GM23248 (cell line): ENCODE data around the gene DNAJB12. TPM values are rescaled to one million over a fixed set of nuclear protein-coding genes. Genes with fewer than 3 reads are reported as not detected.

Experiments
- DNase-seq: peaks from one replicate; pipeline ENCODE4 v3.0.0-alpha.2; 2015
- H2AFZ ChIP-seq: fragments of 200-600 bp; sonication (generic); 2 replicates; pipeline ENCODE4 v1.6.1; 2016; ENCODE audit warnings: antibody characterized with exemption
- H3F3A ChIP-seq: fragments of 200-600 bp; sonication (generic); 2 replicates; pipeline ENCODE4 v1.6.1; 2016; ENCODE audit warnings: mild to moderate bottlenecking, antibody characterized with exemption, mixed run types; ENCODE audit not compliant: insufficient read depth
- H3K27ac ChIP-seq: fragments of 200-600 bp; sonication (generic); 2 replicates; pipeline ENCODE4 v1.5.1; 2016; ENCODE audit warnings: mild to moderate bottlenecking
- H3K27me3 ChIP-seq: fragments of 200-600 bp; sonication (generic); replicated peaks from 2 replicates; pipeline ENCODE4 v1.6.1; 2016; ENCODE audit warnings: mild to moderate bottlenecking; ENCODE audit not compliant: insufficient read depth
- H3K36me3 ChIP-seq: fragments of 200-600 bp; sonication (generic); 2 replicates; pipeline ENCODE4 v1.6.1; 2016; ENCODE audit warnings: low read depth, mild to moderate bottlenecking
- H3K4me1 ChIP-seq: fragments of 200-600 bp; sonication (generic); 2 replicates; pipeline ENCODE4 v1.6.1; 2016; ENCODE audit warnings: mild to moderate bottlenecking; ENCODE audit not compliant: insufficient read depth
- H3K4me2 ChIP-seq: fragments of 200-600 bp; sonication (generic); one replicate; pipeline ENCODE4 v1.6.1; 2016; ENCODE audit warnings: mild to moderate bottlenecking; ENCODE audit not compliant: unreplicated experiment
- H3K4me3 ChIP-seq: fragments of 200-600 bp; sonication (generic); 2 replicates; pipeline ENCODE4 v1.5.1; 2016; ENCODE audit warnings: mild to moderate bottlenecking
- H3K79me2 ChIP-seq: fragments of 200-600 bp; sonication (generic); 2 replicates; pipeline ENCODE4 v1.6.1; 2016; ENCODE audit warnings: mild to moderate bottlenecking; ENCODE audit not compliant: insufficient read depth
- H3K9ac ChIP-seq: fragments of 200-600 bp; sonication (generic); 2 replicates; pipeline ENCODE4 v1.6.1; 2016; ENCODE audit warnings: mild to moderate bottlenecking
- H3K9me2 ChIP-seq: fragments of 200-600 bp; sonication (generic); 2 replicates; pipeline ENCODE4 v1.6.1; 2016; ENCODE audit warnings: mixed run types, mild to moderate bottlenecking, moderate library complexity; ENCODE audit not compliant: insufficient read depth
- H3K9me3 ChIP-seq: fragments of 200-600 bp; sonication (generic); one replicate; pipeline ENCODE4 v1.6.1; 2017; ENCODE audit warnings: low read depth
- H4K20me1 ChIP-seq: fragments of 200-600 bp; sonication (generic); 2 replicates; pipeline ENCODE4 v1.6.0; 2016; ENCODE audit not compliant: insufficient read depth
- EZH2 ChIP-seq: fragments of 200-600 bp; sonication (generic); IDR thresholded peaks from 2 replicates; pipeline ENCODE4 v1.6.1; 2018; ENCODE audit warnings: antibody characterized with exemption, mild to moderate bottlenecking; ENCODE audit not compliant: insufficient read depth, poor library complexity, severe bottlenecking
- EZH2phosphoT487 ChIP-seq: fragments of 200-600 bp; sonication (generic); IDR thresholded peaks from 2 replicates; pipeline ENCODE4 v1.6.1; 2018; ENCODE audit warnings: antibody characterized with exemption, moderate library complexity, mild to moderate bottlenecking, low read depth; ENCODE audit not compliant: insufficient read depth
- WGBS, 2 experiments: methylation state at CpG; one replicate each; pipeline ENCODE4 v1.1.6; 2015 to 2017; ENCODE audit warnings: low lambda C conversion rate in 2 of 2, low coverage in 1 of 2; ENCODE audit errors: missing lambda C conversion rate in 2 of 2; 5-methylcytosine and 5-hydroxymethylcytosine counted together
- in situ Hi-C: fragments of 300-500 bp; cut with MboI; formaldehyde crosslinking; loops from 2 replicates; pipeline ENCODE4 v1.15.0; 2020
- polyA plus RNA-seq: library from polyadenylated mRNA; unstranded; fragments of >200 nt; fragmentation: Nextera tagmentation; extraction: Ambion mirVana; gene quantifications from 2 replicates; pipeline ENCODE4 v1.2.1, GENCODE V29; 2016
- total RNA-seq: library from RNA; depleted of rRNA; stranded (reverse); fragments of >200 nt; shearing (Covaris generic); gene quantifications from 2 replicates; pipeline ENCODE4 v1.2.3, GENCODE V29; 2014

Gene DNAJB12
- total and polyA plus RNA-seq, 2 experiments from 2014 or later, result 28.4 to 32.0 TPM

DNA sequence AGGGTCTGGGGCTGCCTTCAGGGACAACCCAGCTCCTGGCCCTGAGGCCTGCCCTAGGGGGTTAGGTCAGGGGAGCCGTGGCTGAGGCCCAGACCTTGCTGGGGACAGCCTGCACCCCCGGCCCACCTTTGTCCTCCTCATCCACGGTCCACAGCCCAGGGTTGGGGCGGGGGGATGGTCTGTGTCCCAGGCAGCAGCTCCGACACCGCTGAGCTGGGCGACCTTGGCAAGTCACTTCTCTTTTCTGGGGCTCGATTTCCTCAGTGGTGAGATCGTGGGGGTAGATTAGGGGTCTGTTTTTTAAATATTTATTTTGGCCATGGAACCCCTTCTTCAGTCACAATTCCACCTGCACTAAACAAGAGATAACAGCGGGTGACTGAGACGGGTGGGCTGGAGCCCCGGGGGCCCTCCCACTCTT, 30.9 kb downstream of the DNAJB12 start:
- no peak for DNase-seq
- no peaks in the 10 kb centered on the region for H4K20me1 ChIP-seq
- H3K9me2 ChIP-seq, result no peaks in the 10 kb centered on the region
- no peaks in the 10 kb centered on the region for H3K36me3 ChIP-seq
- no peak overlapping the region for H3K4me3 ChIP-seq
- H3K27me3 ChIP-seq, result no peaks in the 10 kb centered on the region
- 88 to 89% methylated on average over 12 of the region's 12 CpGs for WGBS, 2 experiments
- H3K79me2 ChIP-seq, result no peaks in the 10 kb centered on the region
- peaks cover 22% of the 10 kb centered on the region for H3K4me1 ChIP-seq
- no peaks in the 10 kb centered on the region for H3K9me3 ChIP-seq
- H3K9ac ChIP-seq, result no peak overlapping the region
- no peak overlapping the region for H2AFZ ChIP-seq
- TF ChIP-seq EZH2 (no peak), EZH2phosphoT487 (no peak)
- no peak overlapping the region for H3K27ac ChIP-seq
- H3K4me2 ChIP-seq, result no peak overlapping the region
- peaks cover 9% of the 10 kb centered on the region for H3F3A ChIP-seq
- in situ Hi-C loops, result no loop called here

DNA sequence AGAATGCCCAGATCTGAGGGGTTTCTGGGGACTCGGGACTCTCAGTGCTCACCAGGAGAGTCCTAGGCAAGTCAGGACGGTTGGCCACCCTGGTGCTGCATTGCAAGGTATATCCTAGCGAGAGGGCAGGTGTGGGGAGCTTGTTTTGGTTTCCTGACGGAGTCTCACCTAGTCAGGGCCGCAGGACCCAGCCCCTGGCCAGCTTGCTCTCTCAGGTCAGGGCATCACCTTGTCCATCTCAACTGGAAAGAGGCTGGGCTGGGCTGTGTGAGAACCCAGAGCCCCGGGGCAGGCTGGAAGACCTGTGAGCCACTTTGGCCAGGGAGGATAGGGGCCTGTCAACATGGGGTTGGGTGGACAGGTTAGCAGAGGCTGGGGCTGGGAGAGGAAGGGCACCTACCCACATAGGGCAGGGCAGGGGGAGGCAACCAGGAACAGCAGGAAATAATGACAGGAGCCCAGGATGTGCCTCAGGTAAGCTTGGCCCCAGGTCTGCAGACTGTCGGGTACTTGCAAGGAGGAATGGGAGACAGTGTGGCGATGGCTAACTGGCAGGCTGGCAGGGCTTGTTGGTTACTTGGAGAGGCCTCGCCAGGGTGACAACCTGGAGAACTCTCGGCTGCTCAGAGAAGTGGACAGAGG, 31.5 kb downstream of the DNAJB12 start:
- Histone ChIP-seq H4K20me1 (no peaks in the 10 kb centered on the region), H3K9me3 (no peaks in the 10 kb centered on the region), H3K9ac (no peak overlapping the region), H3K36me3 (no peaks in the 10 kb centered on the region), H3K27ac (no peak overlapping the region), H3K79me2 (no peaks in the 10 kb centered on the region), H3F3A (peaks cover 9% of the 10 kb centered on the region), H3K4me1 (peaks cover 24% of the 10 kb centered on the region), H2AFZ (no peak overlapping the region), H3K4me2 (no peak overlapping the region), H3K9me2 (no peaks in the 10 kb centered on the region), H3K4me3 (no peak overlapping the region), H3K27me3 (no peaks in the 10 kb centered on the region)
- DNase-seq, result no peak
- WGBS, 2 experiments, result 96 to 98% methylated on average over 10 of the region's 10 CpGs
- no peak for TF ChIP-seq EZH2
- no peak for TF ChIP-seq EZH2phosphoT487
- in situ Hi-C loops, result no loop called here

DNA sequence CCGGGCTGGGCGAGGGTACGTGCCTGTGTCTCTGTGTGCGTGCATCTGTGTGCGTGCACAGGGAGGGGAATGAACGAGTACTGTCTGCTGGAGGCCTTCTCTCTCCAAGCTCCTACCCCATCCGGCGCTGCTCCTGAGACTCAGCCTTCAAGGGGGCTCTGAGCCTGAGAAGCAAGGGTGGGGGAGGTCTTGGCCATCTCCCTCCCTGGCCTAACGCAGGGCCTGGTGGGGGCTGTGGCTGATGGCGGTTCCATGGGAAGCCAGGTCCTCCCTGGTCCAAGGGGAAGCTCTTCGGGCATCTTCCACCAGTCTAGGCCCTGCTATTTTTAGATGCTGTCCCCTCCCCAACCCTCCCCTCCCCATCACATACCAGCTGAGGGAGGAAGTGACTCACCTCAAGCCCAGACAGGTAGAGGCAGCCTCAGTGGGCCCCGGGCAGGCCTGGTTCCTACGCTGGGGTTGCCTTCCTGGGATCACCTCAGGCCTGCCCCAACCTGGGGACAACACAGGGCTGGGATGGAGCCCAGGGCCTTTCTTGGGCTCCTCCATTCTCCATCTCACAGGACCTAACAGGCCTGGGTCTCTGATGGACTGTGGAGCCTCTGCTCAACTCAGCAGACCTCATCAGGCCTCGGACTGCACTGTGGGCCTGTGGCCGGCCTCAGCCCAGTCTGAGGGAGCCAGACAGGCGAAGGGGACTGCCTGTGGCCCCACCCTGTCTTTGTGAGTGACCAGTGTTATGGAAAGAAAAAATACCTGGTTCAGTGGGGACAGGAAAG, 32.2 kb downstream of the DNAJB12 start:
- Histone ChIP-seq H3K4me1 (peaks cover 24% of the 10 kb centered on the region), H3K4me2 (no peak overlapping the region), H3K36me3 (no peaks in the 10 kb centered on the region), H3K27ac (no peak overlapping the region), H3K79me2 (no peaks in the 10 kb centered on the region), H4K20me1 (no peaks in the 10 kb centered on the region), H3K9me3 (no peaks in the 10 kb centered on the region), H3K9me2 (no peaks in the 10 kb centered on the region), H3K4me3 (no peak overlapping the region), H3K27me3 (no peaks in the 10 kb centered on the region), H3F3A (peaks cover 9% of the 10 kb centered on the region), H3K9ac (no peak overlapping the region), H2AFZ (no peak overlapping the region)
- in situ Hi-C loops, result no loop called here
- WGBS, 2 experiments, result 97 to 99% methylated on average over 15 to 16 of the region's 16 CpGs
- DNase-seq, result no peak
- TF ChIP-seq EZH2 (no peak), EZH2phosphoT487 (no peak)

DNA sequence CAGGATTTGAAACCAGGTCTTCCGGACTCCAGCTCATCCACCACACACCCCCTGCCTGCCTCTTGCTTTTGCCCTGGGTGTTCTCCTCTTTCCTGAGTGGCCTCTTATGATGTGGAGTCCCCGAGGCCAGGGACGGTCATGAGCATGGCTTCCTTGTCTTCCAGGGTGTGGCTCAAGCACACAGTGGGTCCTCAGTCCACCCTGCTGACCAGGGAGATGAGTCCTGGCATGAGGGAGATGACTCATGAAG, 32.8 kb downstream of the DNAJB12 start:
- in situ Hi-C loops, result no loop called here
- Histone ChIP-seq H2AFZ (no peak overlapping the region), H3K4me1 (peaks cover 24% of the 10 kb centered on the region), H3K4me2 (no peak overlapping the region), H3K36me3 (no peaks in the 10 kb centered on the region), H3K79me2 (no peaks in the 10 kb centered on the region), H3K27me3 (no peaks in the 10 kb centered on the region), H3K9me2 (no peaks in the 10 kb centered on the region), H3K9me3 (no peaks in the 10 kb centered on the region), H3K27ac (no peak overlapping the region), H3K9ac (no peak overlapping the region), H4K20me1 (no peaks in the 10 kb centered on the region), H3F3A (peaks cover 9% of the 10 kb centered on the region), H3K4me3 (no peak overlapping the region)
- WGBS, 2 experiments, result 95 to 100% methylated on average over 3 of the region's 3 CpGs
- DNase-seq, result no peak
- TF ChIP-seq EZH2phosphoT487, result no peak
- no peak for TF ChIP-seq EZH2
